K562 (cell line): ENCODE data around the gene MRPL32. TPM values are rescaled to one million over a fixed set of nuclear protein-coding genes. Genes with fewer than 3 reads are reported as not detected.

Experiments
- CBX5 ChIP-seq: IDR thresholded peaks from 2 replicates; pipeline ENCODE4 v1.6.1; 2014; ENCODE audit warnings: low read depth, borderline replicate concordance
- CREB3L1 ChIP-seq: fragments of 450-650 bp; IDR thresholded peaks from 2 replicates; pipeline ENCODE4 v1.6.1; 2014; ENCODE audit warnings: low read depth, mild to moderate bottlenecking, moderate library complexity, borderline replicate concordance
- DLX4 ChIP-seq: fragments of 250-450 bp; sonication (Bioruptor Pico); IDR thresholded peaks from 2 replicates; pipeline ENCODE4 v1.6.1; 2021; ENCODE audit warnings: mild to moderate bottlenecking
- GTF2F1 ChIP-seq: IDR thresholded peaks from 2 replicates; pipeline ENCODE4 v1.6.1; 2011; ENCODE audit warnings: low read depth, low read length, improper control_type of control experiment
- HCFC1 ChIP-seq: IDR thresholded peaks from 2 replicates; pipeline ENCODE4 v1.6.1; 2012; ENCODE audit warnings: low read depth, low read length, improper control_type of control experiment
- MAZ ChIP-seq, 2 experiments: fragments of 450-650 bp in 1 of 2; sonication (generic) in 1 of 2; formaldehyde crosslinking; IDR thresholded peaks in 1 of 2; conservative IDR thresholded peaks in 1 of 2; 2 replicates each; pipeline versions ENCODE4 v1.4.0 to v1.5.0; 2020; ENCODE audit warnings: mild to moderate bottlenecking in 1 of 2, missing genetic modification reagents in 1 of 2
- MECOM ChIP-seq: fragments of 250-450 bp; sonication (Bioruptor Pico); IDR thresholded peaks from 2 replicates; pipeline ENCODE4 v1.8.0; 2022; ENCODE audit warnings: inconsistent platforms
- NBN ChIP-seq: fragments of 450-650 bp; IDR thresholded peaks from 2 replicates; pipeline ENCODE4 v1.6.1; 2016; ENCODE audit warnings: low read depth, mild to moderate bottlenecking
- PKNOX1 ChIP-seq: fragments of 450-650 bp; IDR thresholded peaks from 2 replicates; pipeline ENCODE4 v1.6.1; 2016
- PPARD ChIP-seq: fragments of 250-450 bp; sonication (Bioruptor Pico); IDR thresholded peaks from 2 replicates; pipeline ENCODE4 v1.8.0; 2022; ENCODE audit warnings: inconsistent platforms, mild to moderate bottlenecking, moderate library complexity
- TAF1 ChIP-seq: IDR thresholded peaks from 2 replicates; pipeline ENCODE4 v1.6.1; 2011; ENCODE audit warnings: mild to moderate bottlenecking, low read length, moderate library complexity; ENCODE audit not compliant: insufficient read depth, control insufficient read depth, severe bottlenecking; ENCODE audit errors: extremely low read depth
- TCF7L2 ChIP-seq: fragments of 150-350 bp; IDR thresholded peaks from 2 replicates; pipeline ENCODE4 v1.6.1; 2016; ENCODE audit warnings: low read depth, mild to moderate bottlenecking, low read length, moderate library complexity
- TRIM24 ChIP-seq, 2 experiments: fragments of 450-650 bp; IDR thresholded peaks; 2 replicates each; pipeline ENCODE4 v1.6.1; 2016
- ZNF407 ChIP-seq: fragments of 450-650 bp; IDR thresholded peaks from 2 replicates; pipeline ENCODE4 v1.6.1; 2016; ENCODE audit warnings: low read depth
- polyA plus RNA-seq, 8 experiments: library from polyadenylated mRNA; depleted of rRNA in 4 of 8; stranded (reverse) in 5 of 8; unstranded in 3 of 8; fragments of >200 nt; fragmentation: Nextera tagmentation in 2 of 8; fragmentation: Illumina TruSeq in 1 of 8; extraction: Ambion mirVana in 2 of 8; extraction: Trizol in 1 of 8; gene quantifications; 2 replicates each; pipeline versions ENCODE4 v1.2.1 to v1.2.3, GENCODE V29; 2011 to 2014; ENCODE audit warnings: inconsistent platforms in 1 of 8, missing spikeins in 1 of 8
- total RNA-seq, 7 experiments: library from RNA; depleted of rRNA in 6 of 7; stranded (reverse); fragments of >200 nt in 6 of 7; fragmentation: Illumina TruSeq in 2 of 7; extraction: Trizol in 2 of 7; gene quantifications; 2 replicates each; pipeline versions ENCODE4 v1.2.1 to v1.2.3, GENCODE V29; 2011 to 2021; ENCODE audit warnings: low replicate concordance in 1 of 7

MRPL32 gene
- total and polyA plus RNA-seq, 9 of the 15 experiments (the other 6 are each of a cell fraction or from before 2014, with no cell fraction given) = 75.5 to 351 (median 138) TPM

- TF ChIP-seq ZNF407 (no peak), PKNOX1 (peak; percentile 62), CREB3L1 (peak; percentile 40; the same call in 1 of the 2 replicates), HCFC1 (no peak), DLX4 (no peak), MAZ (CRISPR knock-in tag; conservative IDR thresholded peaks at IDR 0.05 in 1 of 2, IDR thresholded peaks at IDR 0.05 in 1 of 2) (peak in 1 of 2 experiments; percentile 47; a peak in 1 of 4 replicates), TRIM24 (IDR thresholded peaks at IDR 0.05) (peak in 1 of 2 experiments; percentile 29; a peak in 1 of 4 replicates), GTF2F1 (no peak), TCF7L2 (no peak), MECOM (no peak), TAF1 (peak; percentile 38), NBN (peak; percentile 67), CBX5 (no peak), PPARD (CRISPR knock-in tag) (no peak)
These were observed 13.8 kb downstream of the MRPL32 start (continued) for GRCh38 chr7:42945821-42946626.
